Ovary (tissue), 3 donors: ENCODE measurements around the gene NECAB2.

Experiments used
- POLR2A ChIP-seq: fragments of 450-650 bp; IDR thresholded peaks from one replicate; pipeline ENCODE4 v1.6.1; 2017; ENCODE audit warnings: antibody characterized with exemption, mild to moderate bottlenecking, moderate library complexity
- TF ChIP-seq, protein P1 (sequence below), 3 donors: fragments of 450-650 bp in 2 of 3; fragments of 200-600 bp in 1 of 3; IDR thresholded peaks; one replicate each; pipeline versions ENCODE4 v1.5.1 to v1.8.0; 2016 to 2022; ENCODE audit warnings: antibody characterized with exemption in 3 of 3, mild to moderate bottlenecking in 1 of 3
- donor health status: DM: no; HTN: no; CAD: no.

DNA sequence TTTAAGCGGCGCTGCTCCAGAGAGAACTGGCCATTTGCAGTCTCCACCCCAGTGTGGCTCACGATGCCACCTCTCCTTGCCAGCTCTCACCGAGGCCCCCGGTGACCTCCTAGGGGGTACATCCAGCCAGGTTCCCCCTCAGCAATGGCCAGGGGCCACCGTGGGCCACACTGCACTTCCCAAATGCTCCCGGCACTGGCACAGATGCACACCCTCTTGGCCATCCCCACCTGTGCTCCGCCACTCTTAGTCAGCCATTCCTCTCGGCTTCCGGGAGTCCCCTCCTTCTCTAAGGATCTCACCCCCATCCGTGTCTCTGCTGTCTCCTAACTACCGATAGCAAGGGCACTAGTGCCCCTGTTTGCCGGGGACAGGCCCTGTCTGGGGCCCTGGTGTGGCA, 43.4 kb upstream of the NECAB2 start:
- TF ChIP-seq, protein P1, sequence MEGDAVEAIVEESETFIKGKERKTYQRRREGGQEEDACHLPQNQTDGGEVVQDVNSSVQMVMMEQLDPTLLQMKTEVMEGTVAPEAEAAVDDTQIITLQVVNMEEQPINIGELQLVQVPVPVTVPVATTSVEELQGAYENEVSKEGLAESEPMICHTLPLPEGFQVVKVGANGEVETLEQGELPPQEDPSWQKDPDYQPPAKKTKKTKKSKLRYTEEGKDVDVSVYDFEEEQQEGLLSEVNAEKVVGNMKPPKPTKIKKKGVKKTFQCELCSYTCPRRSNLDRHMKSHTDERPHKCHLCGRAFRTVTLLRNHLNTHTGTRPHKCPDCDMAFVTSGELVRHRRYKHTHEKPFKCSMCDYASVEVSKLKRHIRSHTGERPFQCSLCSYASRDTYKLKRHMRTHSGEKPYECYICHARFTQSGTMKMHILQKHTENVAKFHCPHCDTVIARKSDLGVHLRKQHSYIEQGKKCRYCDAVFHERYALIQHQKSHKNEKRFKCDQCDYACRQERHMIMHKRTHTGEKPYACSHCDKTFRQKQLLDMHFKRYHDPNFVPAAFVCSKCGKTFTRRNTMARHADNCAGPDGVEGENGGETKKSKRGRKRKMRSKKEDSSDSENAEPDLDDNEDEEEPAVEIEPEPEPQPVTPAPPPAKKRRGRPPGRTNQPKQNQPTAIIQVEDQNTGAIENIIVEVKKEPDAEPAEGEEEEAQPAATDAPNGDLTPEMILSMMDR (IDR thresholded peaks at IDR 0.05): no peak
- no peak for TF ChIP-seq POLR2A
